OCI-LY7 (cell line): ENCODE results near the gene SMOC2.

Source experiments
- CTCF ChIP-seq: fragments of 200-600 bp; sonication (generic); conservative IDR thresholded peaks from 2 replicates; pipeline ENCODE4 v1.5.1; 2014; ENCODE audit warnings: mild to moderate bottlenecking, antibody characterized with exemption, low read length, moderate library complexity, mixed read lengths
- EZH2phosphoT487 ChIP-seq: fragments of 200-600 bp; sonication (generic); IDR thresholded peaks from 2 replicates; pipeline ENCODE4 v1.6.1; 2018; ENCODE audit warnings: low read depth, borderline replicate concordance, mild to moderate bottlenecking, mixed run types, antibody characterized with exemption, low read length, moderate library complexity, mixed read lengths

- TF ChIP-seq CTCF, result no peak
- TF ChIP-seq EZH2phosphoT487, result no peak
These were observed 184.0 kb downstream of the SMOC2 start for GRCh38 chr6:168624948-168625347.
